AG04449 (cell line): ENCODE data around the gene JMJD4.

Experiments used
- CTCF ChIA-PET: fragments of 350-600 bp; formaldehyde crosslinking; extraction: SDS; loops from one replicate; lab custom pipeline; 2021; ENCODE audit warnings: antibody characterized with exemption; lab: Yijun Ruan, JAX
- POLR2A ChIA-PET: fragments of 400-600, 350-600 bp; formaldehyde crosslinking; extraction: SDS; loops from one replicate; lab custom pipeline; 2020; ENCODE audit warnings: antibody characterized with exemption, inconsistent platforms; lab: Yijun Ruan, JAX
- DNase-seq: peaks from one replicate; pipeline ENCODE4 v3.0.0-alpha.2; 2010; ENCODE audit warnings: low read depth, low spot score
- H3K4me3 ChIP-seq: 2 replicates; pipeline ENCODE4 v1.5.1; 2011; ENCODE audit warnings: low read depth, mild to moderate bottlenecking, control low read depth, low read length
- CTCF ChIP-seq: IDR thresholded peaks from one replicate; pipeline ENCODE4 v1.5.1; 2011; ENCODE audit warnings: mild to moderate bottlenecking, moderate library complexity, low read length, control low read depth, inconsistent platforms; ENCODE audit not compliant: insufficient read depth; ENCODE audit errors: missing control alignments

Gene JMJD4

GRCh38 chr1:227749225-227749624 is 14.1 kb upstream of the JMJD4 start:
- POLR2A ChIA-PET, result no interaction called here
- no peak for TF ChIP-seq CTCF
- DNase-seq, result no peak
- H3K4me3 ChIP-seq, result no peak overlapping the region
- CTCF ChIA-PET, result no interaction called here

- ChIA-PET POLR2A (no interaction called here), CTCF (no interaction called here)
- no peak for TF ChIP-seq CTCF
These were observed 13.5 kb upstream of the JMJD4 start for GRCh38 chr1:227748496-227749182.

GRCh38 chr1:227747948-227748495 is 12.9 kb upstream of the JMJD4 start:
- ChIA-PET CTCF (interaction anchor here (1.1 kb wide), 1 partner anchor 199 kb away, joined by 3 read pairs; no protein-coding TSS in a partner anchor), POLR2A (no interaction called here)

More at GRCh38 chr1:227748496-227749182, 13.5 kb upstream of the JMJD4 start:
- DNase-seq, result no peak
- H3K4me3 ChIP-seq, result no peak overlapping the region

GRCh38 chr1:227747382-227747781 is 12.3 kb upstream of the JMJD4 start:
- CTCF ChIA-PET, result interaction anchor here (1.1 kb wide), 1 partner anchor 200 kb away, joined by 3 read pairs; no protein-coding TSS in a partner anchor
- TF ChIP-seq CTCF, result no peak
- H3K4me3 ChIP-seq, result no peak overlapping the region
- no peak for DNase-seq
- POLR2A ChIA-PET, result no interaction called here

More at GRCh38 chr1:227747948-227748495, 12.9 kb upstream of the JMJD4 start:
- no peak for DNase-seq
- TF ChIP-seq CTCF, result no peak
- H3K4me3 ChIP-seq, result no peak overlapping the region

GRCh38 chr1:227746676-227747075 is 11.6 kb upstream of the JMJD4 start:
- CTCF ChIA-PET, result interaction anchor here (1.1 kb wide), 1 partner anchor 200 kb away, joined by 3 read pairs; no protein-coding TSS in a partner anchor
- no peak for DNase-seq
- TF ChIP-seq CTCF, result no peak
- H3K4me3 ChIP-seq, result no peak overlapping the region
- POLR2A ChIA-PET, result no interaction called here

- H3K4me3 ChIP-seq, result no peak overlapping the region
- no peak for TF ChIP-seq CTCF
- ChIA-PET CTCF (no interaction called here), POLR2A (no interaction called here)
- no peak for DNase-seq
These were observed 10.6 kb upstream of the JMJD4 start for GRCh38 chr1:227745568-227746265.
